HCT116 (cell line): ENCODE data around the gene ARVCF. TPM values are rescaled to one million over a fixed set of nuclear protein-coding genes. Genes with fewer than 3 reads are reported as not detected.

Source experiments
- ATAC-seq: fragments of 200-7000 bp; cut with Tn5 transposase; 2 replicates; pipeline ENCODE4 v1.9.1; 2020; ENCODE audit warnings: mild to moderate bottlenecking, moderate library complexity
- BruUV-seq: library from RNA; stranded (reverse); fragments of 400-500 nt; replicated peaks from 2 replicates; lab custom pipeline; 2021; lab: Mats Ljungman, UMichigan
- CTCF ChIA-PET: fragments of 300-600 bp; sonication (Branson Sonifier 250); formaldehyde crosslinking; loops from one replicate; lab custom pipeline; 2021; ENCODE audit warnings: antibody characterized with exemption; lab: Charles Lee
- POLR2A ChIA-PET: fragments of 300-600, 350-600 bp; sonication (Branson Sonifier 250); formaldehyde crosslinking; loops from one replicate; lab custom pipeline; 2021; ENCODE audit warnings: antibody characterized with exemption; lab: Charles Lee
- RAD21 ChIA-PET, 2 experiments: fragments of 300-600 bp; sonication (Branson Sonifier 250); formaldehyde crosslinking; loops; one replicate each; lab custom pipeline; 2023; ENCODE audit warnings: low total read pairs in 2 of 2; ENCODE audit not compliant: uncharacterized antibody in 2 of 2, unreplicated experiment in 2 of 2, low non-redundant PET in 1 of 2; lab: Charles Lee
- DNase-seq: peaks from one replicate; pipeline ENCODE4 v3.0.0-alpha.2; 2010; ENCODE audit warnings: low read depth, low spot score
- H2AFZ ChIP-seq: fragments of 200-600 bp; shearing (Covaris generic), sonication (generic); 2 replicates; pipeline ENCODE4 v1.6.1; 2017; ENCODE audit warnings: low read depth, mixed run types, mixed read lengths, antibody characterized with exemption, low read length; ENCODE audit not compliant: poor library complexity, severe bottlenecking
- H3K27ac ChIP-seq: 2 replicates; pipeline ENCODE4 v1.5.1; 2012; ENCODE audit warnings: low read depth, low read length
- H3K27me3 ChIP-seq: fragments of 200-600 bp; sonication (generic); 2 replicates; pipeline ENCODE4 v1.6.1; 2016; ENCODE audit warnings: mixed run types, low read length, mixed read lengths; ENCODE audit not compliant: insufficient read depth
- H3K36me3 ChIP-seq, 2 experiments: fragments of 200-500 bp in 1 of 2; fragments of 200-600 bp in 1 of 2; sonication (Bioruptor generic) in 1 of 2; sonication (generic) in 1 of 2; 2 replicates each; pipeline versions ENCODE4 v1.5.1 to v1.6.1; 2014 to 2016; ENCODE audit warnings: low read length in 2 of 2, inconsistent platforms in 1 of 2, mixed read lengths in 1 of 2, mixed run types in 1 of 2; ENCODE audit not compliant: insufficient read depth in 2 of 2, control insufficient read depth in 1 of 2
- H3K4me1 ChIP-seq, 2 experiments: fragments of 200-600 bp in 1 of 2; sonication (generic) in 1 of 2; 2 replicates each; pipeline versions ENCODE4 v1.5.1 to v1.6.1; 2012 to 2017; ENCODE audit warnings: low read length in 2 of 2, inconsistent platforms in 1 of 2, mild to moderate bottlenecking in 1 of 2, mixed read lengths in 1 of 2, mixed run types in 1 of 2, moderate library complexity in 1 of 2; ENCODE audit not compliant: insufficient read depth in 2 of 2, control insufficient read depth in 1 of 2
- H3K4me2 ChIP-seq: fragments of 200-600 bp; sonication (generic); 2 replicates; pipeline ENCODE4 v1.6.1; 2017; ENCODE audit warnings: mixed run types, low read length, mixed read lengths
- H3K4me3 ChIP-seq, 2 experiments: fragments of 200-600 bp in 1 of 2; sonication (generic) in 1 of 2; replicated peaks in 1 of 2; 2 replicates each; pipeline ENCODE4 v1.5.1; 2011 to 2016; ENCODE audit warnings: low read length in 2 of 2, control low read depth in 1 of 2, low read depth in 1 of 2, mild to moderate bottlenecking in 1 of 2, mixed read lengths in 1 of 2, mixed run types in 1 of 2
- H3K79me2 ChIP-seq: fragments of 200-600 bp; sonication (generic); 2 replicates; pipeline ENCODE4 v1.6.1; 2017; ENCODE audit warnings: mild to moderate bottlenecking, mixed run types, low read length, moderate library complexity, mixed read lengths; ENCODE audit not compliant: insufficient read depth
- H3K9ac ChIP-seq: fragments of 200-600 bp; sonication (generic); 2 replicates; pipeline ENCODE4 v1.6.1; 2016; ENCODE audit warnings: low read length, mixed read lengths
- H3K9me2 ChIP-seq: fragments of 200-600 bp; sonication (generic), shearing (Covaris generic); 2 replicates; pipeline ENCODE4 v1.6.1; 2017; ENCODE audit warnings: mixed run types, mild to moderate bottlenecking, moderate library complexity; ENCODE audit not compliant: insufficient read depth
- H3K9me3 ChIP-seq, 2 experiments: fragments of 200-500 bp in 1 of 2; fragments of 200-600 bp in 1 of 2; sonication (Bioruptor generic) in 1 of 2; sonication (generic) in 1 of 2; 2 replicates each; pipeline ENCODE4 v1.6.1; 2014 to 2017; ENCODE audit warnings: low read length in 2 of 2, mixed read lengths in 2 of 2, inconsistent platforms in 1 of 2, low read depth in 1 of 2, mild to moderate bottlenecking in 1 of 2, mixed run types in 1 of 2, moderate library complexity in 1 of 2; ENCODE audit not compliant: control insufficient read depth in 1 of 2, insufficient read depth in 1 of 2
- H4K20me1 ChIP-seq: fragments of 200-600 bp; sonication (generic), shearing (Covaris generic); 2 replicates; pipeline ENCODE4 v1.6.1; 2017; ENCODE audit warnings: mixed run types, mild to moderate bottlenecking, moderate library complexity; ENCODE audit not compliant: insufficient read depth
- CEBPB ChIP-seq: IDR thresholded peaks from 2 replicates; pipeline ENCODE4 v1.6.1; 2012; ENCODE audit warnings: low read depth
- EGR1 ChIP-seq: IDR thresholded peaks from 2 replicates; pipeline ENCODE4 v1.6.1; 2012; ENCODE audit warnings: low read depth
- ELF1 ChIP-seq: IDR thresholded peaks from 2 replicates; pipeline ENCODE4 v1.6.1; 2012; ENCODE audit warnings: low read depth, borderline replicate concordance
- EZH2 ChIP-seq: fragments of 200-600 bp; sonication (generic); IDR thresholded peaks from 2 replicates; pipeline ENCODE4 v1.6.1; 2017; ENCODE audit warnings: antibody characterized with exemption, mixed run types
- EZH2phosphoT487 ChIP-seq: fragments of 200-600 bp; IDR thresholded peaks from 2 replicates; pipeline ENCODE4 v1.6.1; 2018; ENCODE audit warnings: antibody characterized with exemption, borderline replicate concordance
- JUND ChIP-seq: IDR thresholded peaks from 2 replicates; pipeline ENCODE4 v1.6.1; 2012
- MAX ChIP-seq: IDR thresholded peaks from 2 replicates; pipeline ENCODE4 v1.6.1; 2012
- POLR2AphosphoS5 ChIP-seq: IDR thresholded peaks from 2 replicates; pipeline ENCODE4 v1.6.1; 2011; ENCODE audit warnings: mild to moderate bottlenecking, low read depth, low read length, moderate library complexity
- SIN3A ChIP-seq: IDR thresholded peaks from 2 replicates; pipeline ENCODE4 v1.6.1; 2012; ENCODE audit warnings: low read depth
- SP1 ChIP-seq: IDR thresholded peaks from 2 replicates; pipeline ENCODE4 v1.6.1; 2012; ENCODE audit warnings: low read depth
- SRF ChIP-seq: IDR thresholded peaks from 2 replicates; pipeline ENCODE4 v1.6.1; 2012; ENCODE audit warnings: low read depth
- YY1 ChIP-seq: IDR thresholded peaks from 2 replicates; pipeline ENCODE4 v1.6.1; 2011; ENCODE audit warnings: low read length, low read depth, moderate library complexity, mild to moderate bottlenecking; ENCODE audit not compliant: insufficient replicate concordance; ENCODE audit errors: extremely low read depth
- ZFX ChIP-seq: fragments of 450-650 bp; IDR thresholded peaks from 2 replicates; pipeline ENCODE4 v1.6.1; 2017
- ZNF274 ChIP-seq: fragments of 200-500 bp; sonication (Bioruptor generic); IDR thresholded peaks from 2 replicates; pipeline ENCODE4 v1.6.1; 2014; ENCODE audit warnings: mild to moderate bottlenecking, low read depth, low read length, inconsistent platforms
- intact Hi-C: fragments of 100-400 bp; cut with micrococcal nuclease; formaldehyde crosslinking; loops from 2 replicates; pipeline ENCODE4 v1.10.0; 2022
- total RNA-seq: library from RNA; stranded (reverse); gene quantifications from one replicate; pipeline ENCODE4 v1.2.1, GENCODE V29; 2021; ENCODE audit not compliant: unreplicated experiment
- TF ChIP-seq, protein P1 (sequence below): IDR thresholded peaks from 2 replicates; pipeline ENCODE4 v1.6.1; 2012; ENCODE audit warnings: low read depth

Gene ARVCF
- total RNA-seq, 1 experiment from 2014 or later = 42.8 TPM

DNA sequence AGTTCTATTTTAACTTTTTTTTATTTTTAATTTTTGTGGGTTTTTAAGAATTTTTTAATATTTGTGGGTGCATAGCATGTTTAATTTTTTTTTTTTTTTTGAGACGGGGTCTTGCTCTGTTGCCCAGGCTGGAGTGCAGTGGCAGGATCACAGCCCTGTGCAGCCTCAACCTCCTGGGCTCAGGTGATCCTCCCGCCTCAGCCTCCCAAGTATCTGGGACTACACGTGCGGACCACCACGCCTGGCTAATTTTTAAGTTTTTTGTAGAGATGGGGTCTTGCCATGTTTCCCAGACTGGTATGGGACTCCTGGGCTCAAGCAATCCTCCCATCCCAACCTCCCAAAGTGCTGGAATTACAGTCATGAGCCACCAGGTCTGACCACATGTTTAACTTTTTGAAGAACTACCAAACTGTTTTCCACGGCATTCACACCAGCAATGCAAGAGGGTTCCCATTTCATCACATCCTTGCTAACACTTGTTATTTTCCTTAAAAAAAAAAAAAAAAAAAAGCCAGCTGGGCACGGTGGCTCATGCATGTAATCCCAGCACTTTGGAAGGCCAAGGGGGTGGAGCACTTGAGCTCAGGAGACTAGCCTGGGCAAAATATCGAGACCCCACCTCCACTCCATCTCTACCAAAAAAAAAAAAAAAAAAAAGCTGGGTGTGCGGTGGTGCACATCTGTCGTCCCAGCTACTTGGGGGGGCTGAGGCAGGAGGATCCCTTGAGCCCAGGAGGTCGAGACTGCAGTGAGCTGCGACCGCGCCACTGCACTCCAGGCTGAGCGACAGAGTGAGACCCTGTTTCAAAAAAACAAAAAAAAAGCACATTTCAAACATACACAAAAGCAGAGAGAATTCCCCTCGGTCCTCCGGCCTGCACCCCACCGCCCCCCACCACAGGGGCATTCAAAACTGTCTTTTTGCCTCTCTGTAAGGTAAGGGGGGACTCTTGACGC is 58.3 kb downstream of the ARVCF start:
- no peaks in the 10 kb centered on the region for H4K20me1 ChIP-seq

More for the DNA sequence above, 58.3 kb downstream of the ARVCF start:
- no peak overlapping the region for H2AFZ ChIP-seq
- no peak for ATAC-seq
- DNase-seq = no peak
- no peaks in the 10 kb centered on the region for H3K36me3 ChIP-seq
- H3K4me2 ChIP-seq = peak overlapping the region; percentile 63
- H3K4me1 ChIP-seq = peaks cover 34 to 45% of the 10 kb centered on the region in 2 experiments
- ChIA-PET RAD21 (no interaction called here), CTCF (no interaction called here), POLR2A (no interaction called here)
- H3K9me3 ChIP-seq = no peaks in the 10 kb centered on the region
- intact Hi-C loops = loop anchor here (2.0 kb wide), 1 partner anchor 228 kb away; no protein-coding TSS in a partner anchor
- TF ChIP-seq POLR2AphosphoS5 = no peak
- no peak for TF ChIP-seq JUND
- no peak for TF ChIP-seq ZNF274
- TF ChIP-seq SRF = no peak
- no peak for TF ChIP-seq SIN3A
- TF ChIP-seq EZH2 = no peak
- no peak for TF ChIP-seq SP1
- TF ChIP-seq ZFX = no peak
- no peak for TF ChIP-seq ELF1
- no peak for TF ChIP-seq MAX
- no peak for TF ChIP-seq EGR1
- no peak for TF ChIP-seq EZH2phosphoT487
- no peak for TF ChIP-seq YY1
- TF ChIP-seq CEBPB = no peak
- TF ChIP-seq, protein P1, sequence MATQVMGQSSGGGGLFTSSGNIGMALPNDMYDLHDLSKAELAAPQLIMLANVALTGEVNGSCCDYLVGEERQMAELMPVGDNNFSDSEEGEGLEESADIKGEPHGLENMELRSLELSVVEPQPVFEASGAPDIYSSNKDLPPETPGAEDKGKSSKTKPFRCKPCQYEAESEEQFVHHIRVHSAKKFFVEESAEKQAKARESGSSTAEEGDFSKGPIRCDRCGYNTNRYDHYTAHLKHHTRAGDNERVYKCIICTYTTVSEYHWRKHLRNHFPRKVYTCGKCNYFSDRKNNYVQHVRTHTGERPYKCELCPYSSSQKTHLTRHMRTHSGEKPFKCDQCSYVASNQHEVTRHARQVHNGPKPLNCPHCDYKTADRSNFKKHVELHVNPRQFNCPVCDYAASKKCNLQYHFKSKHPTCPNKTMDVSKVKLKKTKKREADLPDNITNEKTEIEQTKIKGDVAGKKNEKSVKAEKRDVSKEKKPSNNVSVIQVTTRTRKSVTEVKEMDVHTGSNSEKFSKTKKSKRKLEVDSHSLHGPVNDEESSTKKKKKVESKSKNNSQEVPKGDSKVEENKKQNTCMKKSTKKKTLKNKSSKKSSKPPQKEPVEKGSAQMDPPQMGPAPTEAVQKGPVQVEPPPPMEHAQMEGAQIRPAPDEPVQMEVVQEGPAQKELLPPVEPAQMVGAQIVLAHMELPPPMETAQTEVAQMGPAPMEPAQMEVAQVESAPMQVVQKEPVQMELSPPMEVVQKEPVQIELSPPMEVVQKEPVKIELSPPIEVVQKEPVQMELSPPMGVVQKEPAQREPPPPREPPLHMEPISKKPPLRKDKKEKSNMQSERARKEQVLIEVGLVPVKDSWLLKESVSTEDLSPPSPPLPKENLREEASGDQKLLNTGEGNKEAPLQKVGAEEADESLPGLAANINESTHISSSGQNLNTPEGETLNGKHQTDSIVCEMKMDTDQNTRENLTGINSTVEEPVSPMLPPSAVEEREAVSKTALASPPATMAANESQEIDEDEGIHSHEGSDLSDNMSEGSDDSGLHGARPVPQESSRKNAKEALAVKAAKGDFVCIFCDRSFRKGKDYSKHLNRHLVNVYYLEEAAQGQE = no peak
- no TSS peak for BruUV-seq
- H3K9ac ChIP-seq = 0 out of 2 replicates have a peak overlapping the region, but pooled peaks have one; percentile 10
- H3K27ac ChIP-seq = no peak overlapping the region
- no peaks in the 10 kb centered on the region for H3K9me2 ChIP-seq
- no peaks in the 10 kb centered on the region for H3K27me3 ChIP-seq
- no peaks in the 10 kb centered on the region for H3K79me2 ChIP-seq
- peak overlapping the region in 1 of 2 experiments; percentile 29; a peak in 1 of 4 replicates for H3K4me3 ChIP-seq
